SK-N-SH (cell line): ENCODE results near the gene PDE11A. TPM values are rescaled to one million over a fixed set of nuclear protein-coding genes. Genes with fewer than 3 reads are reported as not detected.

ENCODE experiments used
- CTCF ChIA-PET: fragments of 300-600, 350-600 bp; formaldehyde crosslinking; extraction: SDS; loops from one replicate; lab custom pipeline; 2021; lab: Yijun Ruan, JAX
- POLR2A ChIA-PET: fragments of 350-600 bp; sonication (Branson Sonifier 250); formaldehyde crosslinking; extraction: SDS; loops from one replicate; lab custom pipeline; 2020; ENCODE audit warnings: antibody characterized with exemption, inconsistent platforms; lab: Yijun Ruan, JAX
- DNase-seq: peaks from one replicate; pipeline ENCODE4 v3.0.0; 2012
- H2AFZ ChIP-seq: fragments of 200-600 bp; sonication (generic); 2 replicates; pipeline ENCODE4 v1.8.1; 2016; ENCODE audit warnings: antibody characterized with exemption, mild to moderate bottlenecking, low read depth
- H3F3A ChIP-seq: fragments of 200-600 bp; sonication (generic); replicated peaks from 2 replicates; pipeline ENCODE3; 2016; ENCODE audit warnings: antibody characterized with exemption, mild to moderate bottlenecking; ENCODE audit not compliant: insufficient read depth
- H3K27ac ChIP-seq, 2 experiments: fragments of 200-500 bp in 1 of 2; fragments of 200-600 bp in 1 of 2; sonication (Bioruptor generic) in 1 of 2; sonication (generic), shearing (Covaris generic) in 1 of 2; 2 replicates each; pipeline versions ENCODE4 v1.5.1 to v1.6.1; 2014 to 2016; ENCODE audit warnings: low read depth in 2 of 2, inconsistent platforms in 1 of 2, low read length in 1 of 2, mild to moderate bottlenecking in 1 of 2, mixed read lengths in 1 of 2
- H3K27me3 ChIP-seq: fragments of 200-600 bp; sonication (generic), shearing (Covaris generic); 2 replicates; pipeline ENCODE4 v1.6.1; 2016; ENCODE audit warnings: mixed run types; ENCODE audit not compliant: insufficient read depth
- H3K36me3 ChIP-seq, 2 experiments: fragments of 200-500 bp in 1 of 2; fragments of 200-600 bp in 1 of 2; sonication (Bioruptor generic) in 1 of 2; sonication (generic) in 1 of 2; replicated peaks in 1 of 2; 2 replicates each; pipeline versions ENCODE3 to v1.5.1; 2014 to 2016; ENCODE audit warnings: low read length in 1 of 2, mild to moderate bottlenecking in 1 of 2; ENCODE audit not compliant: insufficient read depth in 2 of 2, control insufficient read depth in 1 of 2
- H3K4me1 ChIP-seq, 2 experiments: fragments of 200-500 bp in 1 of 2; fragments of 200-600 bp in 1 of 2; sonication (Bioruptor generic) in 1 of 2; sonication (generic), shearing (Covaris generic) in 1 of 2; 2 replicates each; pipeline versions ENCODE4 v1.5.1 to v1.6.1; 2014 to 2016; ENCODE audit warnings: low read depth in 1 of 2, low read length in 1 of 2, mixed run types in 1 of 2; ENCODE audit not compliant: insufficient read depth in 2 of 2, control insufficient read depth in 1 of 2
- H3K4me2 ChIP-seq: fragments of 200-600 bp; sonication (generic), shearing (Covaris generic); 2 replicates; pipeline ENCODE4 v1.6.1; 2017; ENCODE audit warnings: mixed run types
- H3K4me3 ChIP-seq, 2 experiments: fragments of 200-500 bp in 1 of 2; fragments of 200-600 bp in 1 of 2; sonication (Bioruptor generic) in 1 of 2; sonication (generic), shearing (Covaris generic) in 1 of 2; 2 replicates each; pipeline versions ENCODE4 v1.5.1 to v1.8.1; 2014 to 2016; ENCODE audit warnings: low read depth in 2 of 2, inconsistent platforms in 1 of 2, low read length in 1 of 2, mild to moderate bottlenecking in 1 of 2, mixed read lengths in 1 of 2, moderate library complexity in 1 of 2
- H3K79me2 ChIP-seq: fragments of 200-600 bp; sonication (generic); 2 replicates; pipeline ENCODE4 v1.8.1; 2017; ENCODE audit warnings: mild to moderate bottlenecking; ENCODE audit not compliant: insufficient read depth
- H3K9ac ChIP-seq: fragments of 200-600 bp; sonication (generic); 2 replicates; pipeline ENCODE4 v1.6.1; 2017; ENCODE audit warnings: mixed run types
- H3K9me2 ChIP-seq: fragments of 200-600 bp; sonication (generic); 2 replicates; pipeline ENCODE4 v1.6.1; 2017; ENCODE audit warnings: mixed run types
- H3K9me3 ChIP-seq: fragments of 200-600 bp; sonication (generic); 2 replicates; pipeline ENCODE4 v1.6.1; 2017; ENCODE audit warnings: mixed run types, mild to moderate bottlenecking, moderate library complexity
- H4K20me1 ChIP-seq: fragments of 200-600 bp; sonication (generic); 2 replicates; pipeline ENCODE4 v1.6.1; 2017; ENCODE audit warnings: mild to moderate bottlenecking, mixed run types; ENCODE audit not compliant: insufficient read depth
- CHD2 ChIP-seq: fragments of 150-350 bp; IDR thresholded peaks from 2 replicates; pipeline ENCODE4 v1.6.1; 2018; ENCODE audit warnings: low read length; ENCODE audit not compliant: partially characterized antibody
- EZH2phosphoT487 ChIP-seq: fragments of 200-600 bp; sonication (generic); IDR thresholded peaks from 2 replicates; pipeline ENCODE4 v1.6.1; 2017; ENCODE audit warnings: low read depth, mixed run types, mild to moderate bottlenecking, antibody characterized with exemption, moderate library complexity, borderline replicate concordance
- IRF3 ChIP-seq: fragments of 150-350 bp; IDR thresholded peaks from 2 replicates; pipeline ENCODE4 v1.6.1; 2016; ENCODE audit warnings: mild to moderate bottlenecking, low read depth, low read length
- JUND ChIP-seq: IDR thresholded peaks from 2 replicates; pipeline ENCODE4 v1.4.0; 2012
- MAX ChIP-seq: IDR thresholded peaks from 2 replicates; pipeline ENCODE4 v1.4.0; 2012; ENCODE audit warnings: low read depth
- MEF2A ChIP-seq: IDR thresholded peaks from 2 replicates; pipeline ENCODE4 v1.4.0; 2012; ENCODE audit warnings: low read depth, borderline replicate concordance
- MXI1 ChIP-seq: IDR thresholded peaks from 2 replicates; pipeline ENCODE4 v1.6.1; 2012; ENCODE audit warnings: mild to moderate bottlenecking, low read depth, low read length, improper control_type of control experiment
- PBX3 ChIP-seq: IDR thresholded peaks from 2 replicates; pipeline ENCODE4; 2012
- POLR2AphosphoS5 ChIP-seq: IDR thresholded peaks from 2 replicates; pipeline ENCODE4 v1.6.1; 2012; ENCODE audit warnings: low read depth, low read length
- REST ChIP-seq: IDR thresholded peaks from 2 replicates; pipeline ENCODE4 v1.6.1; 2012; ENCODE audit warnings: mild to moderate bottlenecking, low read depth, low read length, moderate library complexity
- RFX5 ChIP-seq: IDR thresholded peaks from 2 replicates; pipeline ENCODE4 v1.6.1; 2012; ENCODE audit warnings: mild to moderate bottlenecking, improper control_type of control experiment, low read length
- SIN3A ChIP-seq: IDR thresholded peaks from 2 replicates; pipeline ENCODE4 v1.6.1; 2012; ENCODE audit warnings: low read depth, mild to moderate bottlenecking, low read length, moderate library complexity, borderline replicate concordance
- TCF12 ChIP-seq: IDR thresholded peaks from 2 replicates; pipeline ENCODE4 v1.4.0; 2012
- USF1 ChIP-seq: IDR thresholded peaks from 2 replicates; pipeline ENCODE4 v1.4.0; 2012; ENCODE audit warnings: low read depth, borderline replicate concordance
- USF2 ChIP-seq: fragments of 150-350 bp; IDR thresholded peaks from 2 replicates; pipeline ENCODE4 v1.6.1; 2017; ENCODE audit warnings: antibody characterized with exemption, low read length, low read depth, borderline replicate concordance
- WGBS: methylation state at CpG from one replicate; pipeline ENCODE4 v1.1.6; 2017; ENCODE audit warnings: low lambda C conversion rate; 5-methylcytosine and 5-hydroxymethylcytosine counted together
- polyA plus RNA-seq, 3 experiments: library from polyadenylated mRNA; depleted of rRNA; stranded (reverse); fragments of >200 nt; gene quantifications; 2 replicates each; pipeline ENCODE4 v1.2.3, GENCODE V29; 2012

PDE11A gene
- polyA plus RNA-seq, 1 of the 3 experiments (the other 2 are of a cell fraction), result 0.10 TPM

GRCh38 chr2:177746358-177746757 is 326.2 kb downstream of the PDE11A start:
- WGBS, result 63% methylated on average over 2 of the region's 2 CpGs
- CTCF ChIA-PET, result interaction anchor here (1.1 to 2.4 kb wide), 6 partner anchors 12 to 582 kb away, joined by 3 to 7 read pairs (median 4); no protein-coding TSS in a partner anchor
- Histone ChIP-seq H3K4me1 (peaks cover 0 to 8% of the 10 kb centered on the region in 2 experiments; a peak in 1 of 4 replicates), H3K36me3 (no peaks in the 10 kb centered on the region), H3F3A (no peaks in the 10 kb centered on the region), H3K4me3 (no peak overlapping the region), H3K9ac (no peak overlapping the region), H2AFZ (no peak overlapping the region), H3K79me2 (no peaks in the 10 kb centered on the region), H4K20me1 (no peaks in the 10 kb centered on the region), H3K9me3 (no peaks in the 10 kb centered on the region), H3K27ac (no peak overlapping the region), H3K9me2 (no peaks in the 10 kb centered on the region), H3K4me2 (no peak overlapping the region), H3K27me3 (no peaks in the 10 kb centered on the region)
- POLR2A ChIA-PET, result no interaction called here
- TF ChIP-seq POLR2AphosphoS5, result no peak
- no peak for TF ChIP-seq MXI1
- no peak for TF ChIP-seq RFX5
- TF ChIP-seq PBX3, result no peak
- TF ChIP-seq USF2, result no peak
- no peak for TF ChIP-seq IRF3
- TF ChIP-seq CHD2, result no peak
- no peak for TF ChIP-seq MAX
- no peak for TF ChIP-seq EZH2phosphoT487
- TF ChIP-seq SIN3A, result no peak
- TF ChIP-seq MEF2A, result no peak
- TF ChIP-seq JUND, result no peak
- no peak for TF ChIP-seq USF1
- no peak for TF ChIP-seq REST
- no peak for TF ChIP-seq TCF12
- DNase-seq, result no peak
